LNCAP (cell line): ENCODE data around the gene GASK1B.

Experiments used
- TF ChIP-seq, protein P1 (sequence below): fragments of 450-650 bp; IDR thresholded peaks from 2 replicates; pipeline ENCODE4 v1.5.1; 2017; ENCODE audit warnings: mild to moderate bottlenecking

The GASK1B gene

DNA sequence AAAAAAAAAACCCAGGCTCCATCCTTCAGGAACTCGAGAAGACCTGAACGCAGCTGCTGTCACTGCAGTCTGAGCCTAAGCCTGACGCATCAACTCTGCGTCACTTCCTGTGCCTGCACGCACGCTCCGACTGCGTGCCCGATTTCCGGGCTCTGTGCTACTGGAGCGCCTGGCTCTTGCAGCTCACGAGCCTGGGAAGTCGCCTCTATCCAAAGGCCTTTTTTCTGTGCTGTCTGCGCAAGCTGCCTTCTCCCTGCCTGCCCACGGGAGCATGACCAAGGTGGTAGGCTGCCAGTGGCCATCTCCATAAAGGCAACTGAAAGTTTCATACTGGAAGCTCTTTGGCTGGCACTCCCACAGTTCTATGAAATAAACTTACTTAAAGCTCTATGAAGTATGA is 9.9 kb upstream of the GASK1B start:
- TF ChIP-seq, protein P1, sequence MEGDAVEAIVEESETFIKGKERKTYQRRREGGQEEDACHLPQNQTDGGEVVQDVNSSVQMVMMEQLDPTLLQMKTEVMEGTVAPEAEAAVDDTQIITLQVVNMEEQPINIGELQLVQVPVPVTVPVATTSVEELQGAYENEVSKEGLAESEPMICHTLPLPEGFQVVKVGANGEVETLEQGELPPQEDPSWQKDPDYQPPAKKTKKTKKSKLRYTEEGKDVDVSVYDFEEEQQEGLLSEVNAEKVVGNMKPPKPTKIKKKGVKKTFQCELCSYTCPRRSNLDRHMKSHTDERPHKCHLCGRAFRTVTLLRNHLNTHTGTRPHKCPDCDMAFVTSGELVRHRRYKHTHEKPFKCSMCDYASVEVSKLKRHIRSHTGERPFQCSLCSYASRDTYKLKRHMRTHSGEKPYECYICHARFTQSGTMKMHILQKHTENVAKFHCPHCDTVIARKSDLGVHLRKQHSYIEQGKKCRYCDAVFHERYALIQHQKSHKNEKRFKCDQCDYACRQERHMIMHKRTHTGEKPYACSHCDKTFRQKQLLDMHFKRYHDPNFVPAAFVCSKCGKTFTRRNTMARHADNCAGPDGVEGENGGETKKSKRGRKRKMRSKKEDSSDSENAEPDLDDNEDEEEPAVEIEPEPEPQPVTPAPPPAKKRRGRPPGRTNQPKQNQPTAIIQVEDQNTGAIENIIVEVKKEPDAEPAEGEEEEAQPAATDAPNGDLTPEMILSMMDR: no peak

DNA sequence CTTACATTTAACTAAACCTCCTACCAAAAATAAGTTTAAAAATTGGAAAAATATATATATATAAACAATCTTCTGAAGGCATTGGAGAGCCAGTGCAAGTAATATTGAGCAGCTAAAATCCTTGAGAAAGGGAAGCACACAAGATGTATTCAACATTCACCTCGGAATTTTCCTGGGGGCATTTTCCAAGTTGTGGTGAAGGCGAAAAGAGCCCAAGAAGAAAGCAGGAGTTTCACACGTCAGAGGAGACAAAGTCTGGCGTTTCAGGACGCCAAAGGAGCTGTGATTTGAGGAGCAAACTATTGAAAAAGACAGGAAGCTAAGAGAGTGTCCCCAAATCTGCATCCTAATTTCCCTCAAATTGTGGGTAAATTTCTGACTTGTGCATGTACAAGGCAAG is 9.1 kb upstream of the GASK1B start:
- TF ChIP-seq, protein P1: no peak

DNA sequence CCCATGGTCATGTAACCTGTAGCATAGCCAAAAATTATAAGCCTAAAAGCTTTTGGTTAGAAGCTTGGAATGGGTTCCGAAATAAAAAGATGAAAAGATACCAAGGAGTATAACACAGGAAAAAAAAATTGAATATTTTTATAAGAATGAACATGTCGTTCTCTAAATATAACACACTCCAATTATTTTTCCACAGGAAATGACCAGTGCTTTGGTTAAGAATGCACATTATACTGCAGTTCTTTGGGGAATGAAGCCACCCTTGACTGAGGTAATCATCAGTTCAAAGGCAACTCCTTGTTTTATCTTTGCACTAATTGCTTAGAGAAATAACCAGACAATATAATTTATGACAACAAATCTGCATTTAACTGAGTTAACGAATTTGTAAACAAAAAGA is 6.6 kb upstream of the GASK1B start:
- TF ChIP-seq, protein P1: no peak

DNA sequence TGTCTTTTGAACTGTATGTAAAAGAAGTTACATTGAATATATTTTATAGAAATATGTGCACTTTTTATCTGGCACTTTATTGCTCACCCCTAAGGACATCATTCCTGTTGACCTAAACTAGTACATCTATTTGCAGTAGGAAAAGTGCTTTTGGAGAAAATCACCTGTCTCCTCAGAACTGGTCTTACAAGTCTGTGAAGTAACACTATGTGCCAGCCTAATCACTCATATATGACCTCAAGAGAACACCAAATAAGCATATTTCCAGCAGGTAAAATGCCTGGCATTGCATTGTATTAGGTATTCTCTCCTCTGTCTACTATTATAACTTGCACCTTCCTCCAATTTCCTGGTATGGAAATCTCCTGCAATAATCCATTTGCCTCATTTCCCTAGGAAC is 4.0 kb upstream of the GASK1B start:
- TF ChIP-seq, protein P1: no peak

DNA sequence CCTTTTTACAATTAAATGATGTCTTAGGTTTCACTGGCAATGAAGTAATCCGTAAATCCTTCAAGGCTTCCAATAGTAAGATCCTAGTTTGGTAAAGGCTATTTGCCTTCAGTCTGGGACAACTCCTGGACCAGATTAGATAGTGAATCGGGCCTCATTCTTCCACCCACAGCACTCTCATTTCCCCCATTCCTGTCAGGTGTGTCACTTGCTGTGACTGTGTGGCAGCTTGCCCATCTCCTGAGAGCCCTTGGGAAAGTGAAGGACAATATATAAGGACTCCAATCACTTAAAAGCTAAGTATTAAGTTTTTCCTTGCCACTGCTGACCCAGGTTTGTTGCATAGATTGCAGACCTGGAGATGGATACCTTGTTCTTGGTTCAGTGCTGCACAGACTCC is 3.3 kb upstream of the GASK1B start:
- TF ChIP-seq, protein P1: no peak

DNA sequence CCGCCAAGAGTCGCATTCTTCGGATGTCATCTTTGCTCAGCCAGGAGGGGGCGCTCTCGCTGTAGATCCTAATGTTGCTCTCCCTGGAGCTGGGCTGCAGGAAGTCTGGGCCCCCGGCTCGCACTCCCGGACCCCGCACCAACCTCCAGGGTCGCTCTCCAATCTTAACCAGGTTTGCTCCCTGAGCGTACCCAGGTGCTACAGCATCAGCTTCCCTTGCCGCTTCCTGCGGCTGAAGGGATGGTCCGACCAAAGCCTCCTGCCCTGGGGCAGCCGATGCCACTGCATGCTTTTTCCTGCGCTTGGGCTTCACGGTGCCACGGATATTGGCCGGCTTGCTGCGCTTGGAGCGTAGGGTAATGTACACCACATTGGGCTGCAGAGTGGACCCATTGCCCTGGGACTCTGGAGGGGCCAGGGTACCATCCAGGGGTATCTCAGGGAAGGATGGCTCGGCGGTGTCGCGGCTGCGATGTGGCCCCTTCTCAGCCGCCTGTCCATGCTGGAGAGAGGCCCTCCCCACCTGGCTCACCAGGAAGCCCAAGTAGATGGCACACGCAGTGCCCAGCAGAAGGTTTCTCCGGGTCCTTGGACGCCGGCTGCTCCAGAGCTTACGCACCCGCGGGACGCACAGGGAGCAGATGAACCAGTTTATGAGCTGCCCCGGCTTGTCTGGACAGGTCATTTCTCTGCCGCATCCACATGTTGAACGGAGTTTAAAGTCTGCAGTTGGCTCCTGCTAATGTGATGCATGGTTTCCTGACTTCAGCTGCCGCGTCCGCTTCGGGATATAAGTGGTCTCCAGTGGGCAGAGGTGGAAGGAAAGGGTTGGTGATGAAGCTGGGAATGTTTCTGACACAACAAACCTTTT is 1.9 kb downstream of the GASK1B start:
- TF ChIP-seq, protein P1: peak; percentile 83

DNA sequence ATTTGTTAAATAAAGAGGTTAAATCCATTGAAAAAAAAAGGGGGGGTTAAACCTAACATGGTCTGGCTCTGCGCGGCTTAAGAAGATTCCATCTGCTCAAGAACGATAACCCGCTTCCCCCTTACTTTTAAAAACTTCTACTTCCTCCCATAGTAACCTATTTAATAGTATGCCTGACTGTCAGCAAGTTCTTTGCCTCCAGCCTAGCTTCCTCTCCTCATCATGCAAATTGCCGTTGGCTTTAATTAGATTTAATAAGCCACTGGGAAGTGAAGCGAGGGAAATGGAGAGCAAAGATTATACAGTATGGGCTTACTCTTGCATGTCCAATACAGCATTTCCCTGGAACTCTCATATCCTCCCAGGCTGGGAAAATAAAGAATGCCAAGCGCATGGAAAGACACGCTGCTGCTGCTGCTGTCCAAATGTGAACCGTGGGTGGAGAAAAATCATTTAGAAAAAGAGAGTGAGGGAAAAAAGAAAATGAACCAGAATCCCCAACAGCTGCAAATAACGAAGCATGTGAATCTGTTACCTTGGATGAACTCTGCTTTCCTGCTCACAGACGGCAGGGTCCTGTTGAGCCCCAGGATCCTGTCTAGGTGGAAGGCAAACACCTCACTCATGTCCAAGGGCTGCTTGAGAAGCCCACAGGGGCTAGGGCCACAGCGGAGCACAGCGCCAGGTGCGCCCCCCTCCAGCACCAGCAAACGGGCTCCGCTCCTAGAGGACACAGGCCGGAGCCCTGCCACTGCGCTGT is 2.7 kb downstream of the GASK1B start:
- TF ChIP-seq, protein P1: no peak
